ENCODE data around the gene PLXNB1.
A peak's percentile ranks its signal among the peaks of the same experiment; 100 is the strongest.

The PLXNB1 gene

DNA sequence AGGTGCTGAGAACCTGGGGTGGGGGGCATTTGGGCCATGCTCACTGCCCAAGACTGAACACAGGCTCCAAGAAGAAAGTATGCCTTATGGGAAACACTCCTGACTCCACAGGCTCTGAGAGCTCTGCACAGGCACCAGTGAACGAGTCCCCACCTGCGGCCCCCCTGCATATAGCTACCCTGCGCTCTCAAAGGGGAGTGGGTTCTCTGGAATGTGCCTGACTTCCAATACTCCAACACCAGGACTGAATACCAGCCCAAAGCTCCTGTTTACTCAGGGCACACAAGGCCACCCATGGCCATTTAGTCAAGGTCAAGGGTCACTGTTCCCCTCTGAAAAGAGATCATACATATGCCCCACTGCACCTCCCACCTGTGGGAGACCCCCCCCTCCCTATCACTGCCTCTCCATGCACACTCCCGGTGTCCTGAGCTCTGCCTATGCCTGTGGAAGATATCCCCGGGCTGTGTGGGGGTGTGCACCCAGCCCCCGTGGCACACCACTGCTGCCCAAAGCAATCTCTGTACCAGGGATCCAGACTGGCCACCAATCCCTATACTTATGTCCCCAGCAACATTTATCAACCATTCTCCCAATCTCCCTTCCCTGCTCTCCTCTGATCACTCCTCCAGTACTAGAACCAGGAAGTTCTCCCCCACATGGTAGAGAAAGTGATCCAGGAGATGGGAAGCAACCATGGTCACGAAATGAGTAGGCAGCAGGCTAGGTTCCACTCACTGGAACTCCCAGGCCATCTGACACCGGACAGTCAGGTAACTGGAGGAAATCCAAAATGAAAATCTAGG lies 1.5 kb upstream of the PLXNB1 start:
- no peak for DNase-seq

GRCh38 chr3:48430708-48431101 lies 819 bp upstream of the PLXNB1 start:
- DNase-seq, result no peak

DNA sequence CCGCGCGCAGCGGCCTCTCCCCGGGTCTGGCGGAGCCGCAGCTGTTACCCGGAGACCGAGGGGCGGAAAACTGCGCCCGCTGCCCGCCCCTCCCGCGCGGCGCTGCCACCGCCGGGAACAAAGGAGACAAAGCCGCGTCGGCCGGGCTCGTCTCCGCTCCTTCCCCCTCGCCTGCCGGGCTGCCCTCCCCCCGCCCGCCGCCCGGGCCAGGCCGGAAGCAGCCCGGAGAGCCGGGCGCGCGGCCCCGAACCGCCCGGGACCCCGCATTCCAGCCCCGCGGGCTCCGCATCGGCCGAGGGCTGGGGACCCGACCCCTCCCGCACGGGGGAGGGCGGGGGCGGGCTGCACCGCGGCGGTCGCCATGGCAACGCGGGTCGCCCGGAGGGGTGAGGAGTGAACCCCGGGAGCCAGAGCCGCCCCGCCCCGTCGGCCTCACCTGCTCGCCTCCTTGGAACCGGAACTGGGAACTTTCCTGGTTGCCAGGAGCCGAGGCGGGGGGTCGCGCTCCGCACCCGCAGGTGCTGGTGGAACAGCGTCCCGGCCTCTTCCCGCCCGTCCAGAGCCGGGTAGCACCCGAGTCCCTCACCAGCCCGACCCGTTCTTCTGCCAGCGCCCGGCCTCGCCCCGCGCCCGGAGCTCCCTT lies 448 bp downstream of the PLXNB1 start:
- no peak for DNase-seq

DNA sequence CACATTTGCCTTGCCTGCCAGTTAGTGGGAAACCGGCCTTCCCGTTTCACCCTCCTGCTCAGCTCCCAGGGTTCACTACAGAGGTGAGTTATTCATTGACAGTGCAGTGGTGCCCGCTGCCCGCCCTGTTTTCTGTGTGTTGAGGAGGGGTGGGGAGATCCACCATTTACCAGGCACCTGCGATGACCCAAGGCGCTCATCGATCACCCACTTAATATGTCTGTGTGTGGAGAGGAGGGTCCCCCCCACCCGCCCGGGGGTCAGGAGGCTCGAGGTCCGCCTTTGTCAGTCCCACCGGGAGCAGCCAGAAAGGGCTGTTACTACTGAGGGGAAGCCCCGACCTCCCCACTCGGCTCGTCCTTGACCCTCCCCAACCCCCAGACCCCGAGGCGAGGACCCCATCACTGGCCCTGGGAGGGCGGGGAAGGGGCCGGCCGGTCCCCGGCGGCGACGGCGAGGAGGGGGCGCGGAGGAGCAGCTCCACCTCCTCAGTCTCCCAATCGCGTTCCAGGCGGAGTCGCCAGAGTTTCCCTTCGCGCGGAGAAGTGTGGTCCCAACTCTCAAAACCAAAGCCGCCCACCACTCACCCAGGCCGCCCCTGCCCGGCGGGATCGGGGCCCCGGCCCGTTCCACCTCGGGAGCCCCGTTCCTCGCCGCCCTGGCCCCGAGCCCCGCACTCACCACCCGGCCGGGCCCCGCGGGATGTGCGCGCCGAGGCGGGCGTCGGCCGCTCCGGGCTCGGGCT lies 1.1 kb downstream of the PLXNB1 start:
- DNase-seq, result no peak

DNA sequence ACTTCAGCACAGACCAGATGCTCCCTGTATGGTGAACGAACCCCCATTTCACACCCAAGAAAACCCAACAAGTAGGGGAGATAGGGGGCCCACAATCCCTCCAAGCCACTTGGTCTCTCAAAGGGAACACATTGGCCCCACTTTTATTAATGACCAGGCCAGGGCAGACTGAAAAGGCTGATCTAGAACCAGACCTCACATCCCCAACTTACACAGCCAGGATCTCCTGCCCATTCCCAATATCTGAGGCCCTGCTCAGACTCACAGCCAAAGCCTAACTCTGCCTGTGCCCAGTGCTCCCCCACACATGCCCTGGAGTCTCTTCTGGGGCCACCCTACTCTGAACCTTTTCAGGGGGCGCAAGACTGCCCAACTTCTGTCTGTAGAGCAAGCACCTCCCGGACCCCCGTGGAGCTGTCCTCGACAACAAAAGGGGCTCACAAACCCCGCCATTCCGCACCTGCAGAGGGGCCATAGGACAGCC lies 1.8 kb downstream of the PLXNB1 start:
- no peak for DNase-seq

- no peak for DNase-seq
Observed at GRCh38 chr3:48427630-48427962, 2.3 kb downstream of the PLXNB1 start.

- no peak for DNase-seq
Observed at GRCh38 chr3:48426944-48427629, 2.8 kb downstream of the PLXNB1 start.

GRCh38 chr3:48426401-48426909 lies 3.4 kb downstream of the PLXNB1 start:
- no peak for DNase-seq

- DNase-seq, result no peak
Observed at GRCh38 chr3:48425281-48425812, 4.5 kb downstream of the PLXNB1 start.

GRCh38 chr3:48423883-48424695 lies 5.8 kb downstream of the PLXNB1 start:
- peak; percentile 25 for DNase-seq

- no peak for DNase-seq
Observed at GRCh38 chr3:48423241-48423882, 6.5 kb downstream of the PLXNB1 start.

- no peak for DNase-seq
Observed at GRCh38 chr3:48422681-48423080, 7.2 kb downstream of the PLXNB1 start.

GRCh38 chr3:48422272-48422671 lies 7.6 kb downstream of the PLXNB1 start:
- no peak for DNase-seq

DNA sequence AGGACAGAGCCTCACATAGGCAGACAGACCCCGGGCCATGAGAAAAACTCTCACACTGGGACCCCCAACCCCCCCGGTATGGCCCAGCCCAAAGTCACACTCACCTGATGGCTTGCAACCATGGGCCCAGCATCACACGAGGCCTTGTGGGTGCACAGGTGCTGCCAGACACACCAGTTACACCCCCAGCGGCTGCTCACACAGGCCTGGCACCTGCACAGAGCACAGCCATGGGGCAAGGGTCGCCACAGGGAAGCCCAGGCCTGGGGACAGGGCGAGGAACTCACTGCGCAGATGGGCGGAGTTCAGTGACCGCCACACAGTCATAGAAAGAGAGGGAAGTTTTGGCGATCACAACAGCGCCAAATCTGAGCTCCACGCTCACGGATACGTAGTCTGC lies 9.3 kb downstream of the PLXNB1 start:
- no peak for DNase-seq

- DNase-seq, result no peak
Observed at GRCh38 chr3:48419597-48419996, 10.3 kb downstream of the PLXNB1 start.

DNA sequence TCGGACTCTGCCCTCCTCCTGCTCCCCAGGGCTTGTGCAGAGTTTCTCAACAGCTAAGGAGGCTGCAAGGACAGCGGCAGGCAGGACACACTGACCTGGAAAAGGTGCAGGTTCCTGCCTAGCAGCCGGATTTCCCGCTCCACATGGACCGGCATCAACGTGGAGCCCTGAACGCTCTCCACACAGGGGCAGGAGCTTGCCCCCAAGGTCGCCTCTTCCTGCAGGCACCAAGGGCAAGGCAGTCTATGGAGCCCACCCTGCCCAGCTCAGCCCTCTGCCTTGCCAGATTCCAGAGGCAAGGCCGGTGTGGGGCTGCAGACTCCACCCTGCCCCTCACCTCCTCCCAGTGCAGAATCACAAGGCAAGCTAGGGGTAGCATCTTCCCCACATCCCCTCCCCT lies 10.7 kb downstream of the PLXNB1 start:
- no peak for DNase-seq

GRCh38 chr3:48418651-48419050 lies 11.2 kb downstream of the PLXNB1 start:
- no peak for DNase-seq

GRCh38 chr3:48418140-48418539 lies 11.7 kb downstream of the PLXNB1 start:
- DNase-seq, result no peak

GRCh38 chr3:48417529-48418108 lies 12.3 kb downstream of the PLXNB1 start:
- no peak for DNase-seq

DNA sequence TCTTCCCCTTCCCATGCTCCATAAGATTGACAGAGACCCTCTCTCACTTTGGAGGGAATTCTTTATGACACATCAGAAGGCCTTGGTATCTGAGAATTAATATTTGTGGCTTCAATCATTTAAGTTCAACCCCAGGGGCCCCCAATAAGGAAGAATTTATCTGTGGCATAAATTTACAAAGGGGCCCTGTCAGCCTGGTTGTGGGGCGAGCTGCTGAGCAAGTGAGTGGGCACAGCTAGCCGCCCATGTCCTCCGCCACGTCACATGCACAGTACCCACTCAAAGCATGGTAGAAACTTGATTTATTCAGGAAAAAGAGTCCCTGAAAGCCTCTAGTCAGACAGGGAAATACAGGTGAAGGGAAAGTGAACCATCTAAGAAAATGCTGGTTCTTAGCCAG lies 13.3 kb downstream of the PLXNB1 start:
- no peak for DNase-seq

DNA sequence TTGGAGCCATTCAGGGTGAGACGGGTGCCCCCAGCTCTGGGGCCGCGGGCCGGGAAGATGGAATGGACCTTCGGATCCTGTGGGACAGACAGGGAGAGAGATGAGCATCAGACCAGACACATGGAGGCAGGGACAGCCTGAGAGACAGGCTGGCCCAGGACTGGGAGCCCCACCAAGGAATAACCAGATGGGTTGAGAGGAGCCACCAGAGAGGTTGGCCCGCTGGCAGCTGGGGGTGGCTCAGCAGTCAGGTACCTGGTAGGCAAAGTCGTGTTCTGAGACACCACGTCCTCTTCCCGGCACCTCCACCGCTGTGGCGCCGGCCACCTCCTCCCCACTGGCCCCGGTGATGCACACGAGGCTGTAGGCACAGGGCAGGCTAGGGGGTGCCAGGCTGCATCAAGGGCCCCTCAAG lies 13.8 kb downstream of the PLXNB1 start:
- no peak for DNase-seq

Measured in MV-4-11 (cell line).